H1 (cell line): Measurements from ENCODE around the gene NFIC. TPM values are rescaled to one million over a fixed set of nuclear protein-coding genes. Genes with fewer than 3 reads are reported as not detected.
A peak's percentile ranks its signal among the peaks of the same experiment; 100 is the strongest.

ENCODE experiments used
- CTCF ChIA-PET: fragments of 300-600 bp; sonication (Branson Sonifier 250); formaldehyde crosslinking; loops from one replicate; lab custom pipeline; 2021; ENCODE audit not compliant: partially characterized antibody; lab: Charles Lee
- POLR2A ChIA-PET: fragments of 300-600 bp; sonication (Branson Sonifier 250); formaldehyde crosslinking; loops from one replicate; lab custom pipeline; 2021; ENCODE audit warnings: inconsistent platforms; ENCODE audit not compliant: partially characterized antibody; lab: Charles Lee
- DNase-seq, 2 experiments: peaks; one replicate each; pipeline versions ENCODE4 v3.0.0 to v3.0.0-alpha.2; 2010 to 2022; ENCODE audit warnings: low spot score in 2 of 2, low read depth in 1 of 2, mixed read lengths in 1 of 2
- FAIRE-seq: peaks from 2 replicates; lab custom pipeline; 2011; peaks lifted over from hg19 to GRCh38; lab: Jason Lieb, UNC
- H2AFZ ChIP-seq: 2 replicates; pipeline ENCODE4 v1.8.1; 2012; ENCODE audit warnings: low read length, inconsistent platforms
- H2AK5ac ChIP-seq: 2 replicates; pipeline ENCODE4 v1.6.1; 2013; ENCODE audit warnings: low read depth, low read length
- H2BK120ac ChIP-seq: replicated peaks from 2 replicates; pipeline ENCODE3; 2013; ENCODE audit warnings: low read depth, low read length, inconsistent platforms
- H2BK12ac ChIP-seq: 2 replicates; pipeline ENCODE4 v1.6.1; 2013; ENCODE audit warnings: low read depth, low read length
- H2BK15ac ChIP-seq: 2 replicates; pipeline ENCODE4 v1.6.1; 2013; ENCODE audit warnings: low read length
- H2BK20ac ChIP-seq: 2 replicates; pipeline ENCODE4 v1.6.1; 2013; ENCODE audit warnings: low read length
- H2BK5ac ChIP-seq: 2 replicates; pipeline ENCODE4 v1.6.1; 2013; ENCODE audit warnings: low read depth, low read length
- H3K14ac ChIP-seq: 2 replicates; pipeline ENCODE4 v1.6.1; 2013; ENCODE audit warnings: inconsistent platforms; ENCODE audit not compliant: insufficient read length
- H3K18ac ChIP-seq: 2 replicates; pipeline ENCODE4 v1.6.1; 2013; ENCODE audit warnings: low read length; ENCODE audit errors: extremely low read depth
- H3K23ac ChIP-seq: 2 replicates; pipeline ENCODE4 v1.6.1; 2013; ENCODE audit warnings: inconsistent platforms; ENCODE audit not compliant: insufficient read length
- H3K23me2 ChIP-seq: 2 replicates; pipeline ENCODE4 v1.6.1; 2013; ENCODE audit warnings: low read depth, low read length
- H3K27ac ChIP-seq: 2 replicates; pipeline ENCODE4 v1.6.1; 2011; ENCODE audit warnings: low read depth, low read length, inconsistent platforms
- H3K27me3 ChIP-seq, 4 experiments: replicated peaks in 1 of 4; 1 replicate in 1 of 4; 2 replicates in 3 of 4; pipeline versions ENCODE4 v1.6.1 to v1.8.1; 2011 to 2013; ENCODE audit warnings: low read length in 3 of 4, mild to moderate bottlenecking in 3 of 4, inconsistent platforms in 2 of 4, mixed read lengths in 2 of 4, moderate library complexity in 1 of 4; ENCODE audit not compliant: control insufficient read depth in 3 of 4, insufficient read depth in 3 of 4; ENCODE audit errors: extremely low read depth in 1 of 4
- H3K36me3 ChIP-seq, 4 experiments: 2 replicates each; pipeline versions ENCODE4 v1.6.1 to v1.8.1; 2011 to 2013; ENCODE audit warnings: mild to moderate bottlenecking in 4 of 4, low read length in 3 of 4, moderate library complexity in 2 of 4, control low read depth in 1 of 4, inconsistent platforms in 1 of 4; ENCODE audit not compliant: insufficient read depth in 4 of 4, control insufficient read depth in 2 of 4
- H3K4ac ChIP-seq: replicated peaks from 2 replicates; pipeline ENCODE3; 2013; ENCODE audit warnings: low read length, low read depth, mixed read lengths, inconsistent platforms; ENCODE audit not compliant: insufficient read length
- H3K4me1 ChIP-seq, 4 experiments: replicated peaks in 1 of 4; 1 replicate in 1 of 4; 2 replicates in 3 of 4; pipeline versions ENCODE4 v1.6.1 to v1.8.1; 2011 to 2013; ENCODE audit warnings: low read length in 3 of 4, inconsistent platforms in 2 of 4, mixed read lengths in 1 of 4; ENCODE audit not compliant: insufficient read depth in 4 of 4, control insufficient read depth in 3 of 4
- H3K4me2 ChIP-seq, 2 experiments: 2 replicates each; pipeline versions ENCODE4 v1.6.1 to v1.8.1; 2011 to 2013; ENCODE audit warnings: low read depth in 2 of 2, low read length in 2 of 2, control low read depth in 1 of 2, inconsistent platforms in 1 of 2, mild to moderate bottlenecking in 1 of 2; ENCODE audit not compliant: insufficient read depth in 1 of 2
- H3K4me3 ChIP-seq, 4 experiments: fragments of 200-600, 300-600 bp in 1 of 4; sonication (generic), shearing (Covaris generic), sonication (Bioruptor Twin) in 1 of 4; 2 replicates each; pipeline versions ENCODE4 v1.5.1 to v1.8.1; 2011 to 2016; ENCODE audit warnings: low read length in 4 of 4, low read depth in 3 of 4, control low read depth in 2 of 4, inconsistent platforms in 2 of 4, mild to moderate bottlenecking in 2 of 4, mixed read lengths in 1 of 4, moderate library complexity in 1 of 4; ENCODE audit not compliant: insufficient read depth in 2 of 4; ENCODE audit errors: extremely low read depth in 1 of 4
- H3K56ac ChIP-seq: replicated peaks from 2 replicates; pipeline ENCODE3; 2013; ENCODE audit warnings: low read depth, mild to moderate bottlenecking, mixed read lengths, low read length, inconsistent platforms; ENCODE audit not compliant: insufficient read length
- H3K79me1 ChIP-seq: 2 replicates; pipeline ENCODE4 v1.6.1; 2013; ENCODE audit warnings: low read depth, low read length, control low read depth
- H3K79me2 ChIP-seq, 2 experiments: 2 replicates each; pipeline versions ENCODE4 v1.6.1 to v1.8.1; 2012 to 2013; ENCODE audit warnings: low read length in 2 of 2, mild to moderate bottlenecking in 2 of 2, inconsistent platforms in 1 of 2; ENCODE audit not compliant: insufficient read depth in 2 of 2, control insufficient read depth in 1 of 2
- H3K9ac ChIP-seq, 4 experiments: replicated peaks in 1 of 4; 1 replicate in 1 of 4; 2 replicates in 3 of 4; pipeline versions ENCODE4 v1.6.1 to v1.8.1; 2011 to 2013; ENCODE audit warnings: low read depth in 3 of 4, low read length in 3 of 4, control low read depth in 2 of 4, mild to moderate bottlenecking in 2 of 4, moderate library complexity in 2 of 4, inconsistent platforms in 1 of 4; ENCODE audit errors: extremely low read depth in 1 of 4
- H3K9me3 ChIP-seq, 2 experiments: 2 replicates each; pipeline versions ENCODE4 v1.6.1 to v1.8.1; 2012 to 2013; ENCODE audit warnings: mild to moderate bottlenecking in 2 of 2, moderate library complexity in 2 of 2, control low read depth in 1 of 2, inconsistent platforms in 1 of 2, low read depth in 1 of 2, low read length in 1 of 2, mixed read lengths in 1 of 2; ENCODE audit not compliant: insufficient read depth in 2 of 2
- H4K20me1 ChIP-seq, 2 experiments: replicated peaks in 1 of 2; 2 replicates each; pipeline versions ENCODE3 to v1.8.1; 2011 to 2013; ENCODE audit warnings: inconsistent platforms in 2 of 2, low read length in 2 of 2, mild to moderate bottlenecking in 1 of 2; ENCODE audit not compliant: insufficient read depth in 2 of 2, control insufficient read depth in 1 of 2
- H4K5ac ChIP-seq: 2 replicates; pipeline ENCODE4 v1.6.1; 2013; ENCODE audit warnings: low read length, low read depth, mixed read lengths, inconsistent platforms; ENCODE audit not compliant: insufficient read length
- H4K8ac ChIP-seq: 2 replicates; pipeline ENCODE4 v1.8.0; 2013; ENCODE audit warnings: mild to moderate bottlenecking, moderate library complexity, low read length, inconsistent platforms; ENCODE audit not compliant: insufficient read depth; ENCODE audit errors: extremely low read depth
- H4K91ac ChIP-seq: replicated peaks from 2 replicates; pipeline ENCODE3; 2013; ENCODE audit warnings: low read length, mixed read lengths, inconsistent platforms; ENCODE audit not compliant: insufficient read length
- CHD2 ChIP-seq: IDR thresholded peaks from 2 replicates; pipeline ENCODE4 v1.6.1; 2012; ENCODE audit warnings: low read length, improper control_type of control experiment
- EZH2 ChIP-seq: fragments of 200-600 bp; sonication (generic); IDR thresholded peaks from 2 replicates; pipeline ENCODE4 v1.7.1; 2012; ENCODE audit warnings: low read depth, mild to moderate bottlenecking, moderate library complexity, low read length, inconsistent platforms; ENCODE audit not compliant: severe bottlenecking
- HDAC6 ChIP-seq: IDR thresholded peaks from one replicate; pipeline ENCODE4 v1.7.1; 2012; ENCODE audit warnings: low read depth, mild to moderate bottlenecking, inconsistent platforms, low read length, moderate library complexity
- KDM1A ChIP-seq: fragments of 200-600, 300-600 bp; sonication (generic); IDR thresholded peaks from 2 replicates; pipeline ENCODE4 v1.7.1; 2016; ENCODE audit warnings: mild to moderate bottlenecking, low read length, borderline replicate concordance
- RBBP5 ChIP-seq: IDR thresholded peaks from 2 replicates; pipeline ENCODE4 v1.7.1; 2012; ENCODE audit warnings: low read depth, mild to moderate bottlenecking, inconsistent platforms, low read length, moderate library complexity, borderline replicate concordance
- SIN3A ChIP-seq, 2 experiments: IDR thresholded peaks in 1 of 2; conservative IDR thresholded peaks in 1 of 2; 2 replicates each; pipeline ENCODE4 v1.6.1; 2011 to 2012; ENCODE audit warnings: low read length in 2 of 2, improper control_type of control experiment in 1 of 2, low read depth in 1 of 2, mild to moderate bottlenecking in 1 of 2
- SIX5 ChIP-seq: IDR thresholded peaks from 2 replicates; pipeline ENCODE4 v1.6.1; 2011; ENCODE audit warnings: mild to moderate bottlenecking, low read depth, low read length
- SP4 ChIP-seq: IDR thresholded peaks from 2 replicates; pipeline ENCODE4 v1.6.1; 2012; ENCODE audit warnings: low read length, inconsistent platforms
- SUZ12 ChIP-seq: fragments of 200-600 bp; sonication (generic); IDR thresholded peaks from 2 replicates; pipeline ENCODE4 v1.6.1; 2012; ENCODE audit warnings: mild to moderate bottlenecking, inconsistent platforms, low read length, moderate library complexity, mixed read lengths
- TAF7 ChIP-seq: optimal IDR thresholded peaks from 2 replicates; pipeline ENCODE3; 2011; ENCODE audit warnings: low read depth, mild to moderate bottlenecking, inconsistent platforms, low read length, moderate library complexity, borderline replicate concordance
- USF2 ChIP-seq: IDR thresholded peaks from 2 replicates; pipeline ENCODE4 v1.6.1; 2011; ENCODE audit warnings: low read length, improper control_type of control experiment
- WGBS, 2 experiments: shearing (Covaris generic) in 1 of 2; methylation state at CpG; one replicate each; pipeline versions ENCODE4 v1.1.6 to v1.1.7; 2013 to 2015; ENCODE audit warnings: low lambda C conversion rate in 2 of 2, mixed read lengths in 2 of 2, inconsistent platforms in 1 of 2, low coverage in 1 of 2, missing lambda C conversion rate in 1 of 2; ENCODE audit not compliant: insufficient replicate concordance in 2 of 2, insufficient coverage in 1 of 2, insufficient read length in 1 of 2; ENCODE audit errors: extremely low coverage in 1 of 2, missing lambda C conversion rate in 1 of 2; 5-methylcytosine and 5-hydroxymethylcytosine counted together
- polyA plus RNA-seq, 7 experiments: library from polyadenylated mRNA; depleted of rRNA in 3 of 7; stranded (reverse) in 5 of 7; unstranded in 2 of 7; fragments of >200 nt in 5 of 7; fragments of 200-250 nt in 2 of 7; gene quantifications; 1 replicate in 5 of 7; 2 replicates in 1 of 7; 4 replicates in 1 of 7; pipeline versions ENCODE4 v1.2.1 to v1.2.3, GENCODE V29; 2011 to 2013; ENCODE audit warnings: missing spikeins in 2 of 7, mixed read lengths in 2 of 7
- total RNA-seq: library from RNA; stranded (reverse); fragmentation: NEBNext Ultra II Directional; extraction: Animal tissue kit (Norgen Biotek cat#: 25700); gene quantifications from 2 replicates; pipeline ENCODE4 v1.2.1, GENCODE V29; 2021

Gene NFIC
- total and polyA plus RNA-seq, 2 of the 8 experiments (the other 6 are each of a cell fraction or from before 2014, with no cell fraction given), result 0.56 to 3.2 TPM

- no peak overlapping the region for H3K4ac ChIP-seq
- peak overlapping the region; percentile 81; the same call in 1 of the 2 replicates for H2BK15ac ChIP-seq
- H3K27me3 ChIP-seq, result peaks cover 62 to 92% (median 86%) of the 10 kb centered on the region in 4 experiments
- H3K18ac ChIP-seq, result no peak overlapping the region; the same call in 1 of the 2 replicates
- no peak overlapping the region for H3K23ac ChIP-seq
- H3K9ac ChIP-seq, result no peak overlapping the region
- ChIA-PET CTCF (interaction anchor here (0.6 to 2.1 kb wide), 7 partner anchors 15 to 115 kb away, joined by 3 to 8 read pairs (median 4); no protein-coding TSS in a partner anchor), POLR2A (interaction anchor here (0.7 to 1.3 kb wide), 3 partner anchors 9 to 895 kb away, joined by 3 to 9 read pairs (median 3); partner anchors contain the start of gene GADD45B)
- no peak overlapping the region for H4K5ac ChIP-seq
- FAIRE-seq, result no peak
- WGBS, 2 experiments, result 3% methylated on average over 14 of the region's 14 CpGs; no CpG with 5 or more reads in 1 of the 2 experiments
- no peak overlapping the region for H4K91ac ChIP-seq
- no peak overlapping the region for H3K56ac ChIP-seq
- no peaks in the 10 kb centered on the region for H3K79me1 ChIP-seq
- no peak overlapping the region for H2AK5ac ChIP-seq
- H3K36me3 ChIP-seq, result no peaks in the 10 kb centered on the region
- H3K4me3 ChIP-seq, result peak overlapping the region in 3 of 4 experiments; percentile 23 to 57 (median 26); a peak in 5 of 8 replicates
- no peaks in the 10 kb centered on the region for H3K79me2 ChIP-seq
- no peak overlapping the region for H2BK5ac ChIP-seq
- no peak overlapping the region for H2BK20ac ChIP-seq
- H3K4me2 ChIP-seq, result peak overlapping the region; percentile 57 to 64
- H2BK12ac ChIP-seq, result 0 out of 2 replicates have a peak overlapping the region, but pooled peaks have one; percentile 92
- H4K8ac ChIP-seq, result no peak overlapping the region
- no peak for DNase-seq
- peaks cover 8% of the 10 kb centered on the region; the same call in 1 of the 2 replicates for H3K23me2 ChIP-seq
- no peak overlapping the region for H2AFZ ChIP-seq
- H4K20me1 ChIP-seq, result peaks cover 3 to 14% of the 10 kb centered on the region in 2 experiments
- H3K4me1 ChIP-seq, result peaks cover 5 to 26% (median 12%) of the 10 kb centered on the region in 4 experiments; a peak in 6 of 7 replicates
- H3K14ac ChIP-seq, result no peak overlapping the region
- no peaks in the 10 kb centered on the region; a peak in 1 of 4 replicates for H3K9me3 ChIP-seq
- no peak overlapping the region for H2BK120ac ChIP-seq
- H3K27ac ChIP-seq, result no peak overlapping the region
- no peak for TF ChIP-seq SIX5
- TF ChIP-seq HDAC6, result no peak
- TF ChIP-seq USF2, result no peak
- TF ChIP-seq TAF7, result no peak
- TF ChIP-seq SP4, result no peak
- peak; percentile 40 for TF ChIP-seq EZH2
- TF ChIP-seq SUZ12, result peak; percentile 31; the same call in 1 of the 2 replicates
- TF ChIP-seq CHD2, result no peak
- TF ChIP-seq SIN3A (conservative IDR thresholded peaks at IDR 0.05 in 1 of 2, IDR thresholded peaks at IDR 0.05 in 1 of 2; ENCODE audit: low read depth in 1 of 2, low read length in 2 of 2), result no peak
- TF ChIP-seq RBBP5, result no peak
- TF ChIP-seq KDM1A, result no peak
Observed at GRCh38 chr19:3370214-3370720, 3.9 kb downstream of the NFIC start.
